ENCODE data around the gene RASGEF1B. TPM values are rescaled to one million over a fixed set of nuclear protein-coding genes. Genes with fewer than 3 reads are reported as not detected.

The RASGEF1B gene
- total RNA-seq, 1 donor from 2014 or later = 10.7 TPM

DNA sequence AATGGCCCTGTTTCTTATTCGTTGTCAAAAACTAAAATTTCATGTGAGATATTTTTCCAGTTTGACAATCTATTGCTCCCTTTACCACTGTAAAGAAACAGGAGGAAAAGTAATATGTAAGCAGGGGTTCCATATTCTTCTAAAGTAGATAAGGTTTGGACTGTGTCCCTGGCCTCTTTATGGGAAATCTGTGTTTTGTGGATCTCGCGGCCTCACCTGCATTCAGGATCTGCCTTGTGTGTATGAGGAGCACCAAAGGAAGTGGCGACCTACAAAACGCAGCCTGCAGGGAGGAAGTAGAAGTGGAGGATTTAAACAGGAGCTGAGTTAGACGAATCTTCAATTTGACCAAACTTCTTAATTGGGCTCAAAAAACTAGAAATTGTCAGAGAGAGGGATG, 67.0 kb downstream of the RASGEF1B start:
- no peak overlapping the region for H3K27ac Mint-ChIP-seq (ENCODE audit: unreplicated experiment)
- no peak overlapping the region for H3K4me3 Mint-ChIP-seq (ENCODE audit: unreplicated experiment)
- TF ChIP-seq, protein P1, sequence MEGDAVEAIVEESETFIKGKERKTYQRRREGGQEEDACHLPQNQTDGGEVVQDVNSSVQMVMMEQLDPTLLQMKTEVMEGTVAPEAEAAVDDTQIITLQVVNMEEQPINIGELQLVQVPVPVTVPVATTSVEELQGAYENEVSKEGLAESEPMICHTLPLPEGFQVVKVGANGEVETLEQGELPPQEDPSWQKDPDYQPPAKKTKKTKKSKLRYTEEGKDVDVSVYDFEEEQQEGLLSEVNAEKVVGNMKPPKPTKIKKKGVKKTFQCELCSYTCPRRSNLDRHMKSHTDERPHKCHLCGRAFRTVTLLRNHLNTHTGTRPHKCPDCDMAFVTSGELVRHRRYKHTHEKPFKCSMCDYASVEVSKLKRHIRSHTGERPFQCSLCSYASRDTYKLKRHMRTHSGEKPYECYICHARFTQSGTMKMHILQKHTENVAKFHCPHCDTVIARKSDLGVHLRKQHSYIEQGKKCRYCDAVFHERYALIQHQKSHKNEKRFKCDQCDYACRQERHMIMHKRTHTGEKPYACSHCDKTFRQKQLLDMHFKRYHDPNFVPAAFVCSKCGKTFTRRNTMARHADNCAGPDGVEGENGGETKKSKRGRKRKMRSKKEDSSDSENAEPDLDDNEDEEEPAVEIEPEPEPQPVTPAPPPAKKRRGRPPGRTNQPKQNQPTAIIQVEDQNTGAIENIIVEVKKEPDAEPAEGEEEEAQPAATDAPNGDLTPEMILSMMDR (IDR thresholded peaks at IDR 0.05; ENCODE audit: unreplicated experiment) = no peak
- H3K4me1 Mint-ChIP-seq (ENCODE audit: unreplicated experiment) = peaks cover 17% of the 10 kb centered on the region
- H3K27me3 Mint-ChIP-seq (ENCODE audit: unreplicated experiment) = peaks cover 8% of the 10 kb centered on the region
- no peaks in the 10 kb centered on the region for H3K9me3 Mint-ChIP-seq (ENCODE audit: unreplicated experiment)
- no peak for DNase-seq (ENCODE audit: low spot score)
- H3K36me3 Mint-ChIP-seq (ENCODE audit: low read depth, unreplicated experiment) = no peaks in the 10 kb centered on the region

DNA sequence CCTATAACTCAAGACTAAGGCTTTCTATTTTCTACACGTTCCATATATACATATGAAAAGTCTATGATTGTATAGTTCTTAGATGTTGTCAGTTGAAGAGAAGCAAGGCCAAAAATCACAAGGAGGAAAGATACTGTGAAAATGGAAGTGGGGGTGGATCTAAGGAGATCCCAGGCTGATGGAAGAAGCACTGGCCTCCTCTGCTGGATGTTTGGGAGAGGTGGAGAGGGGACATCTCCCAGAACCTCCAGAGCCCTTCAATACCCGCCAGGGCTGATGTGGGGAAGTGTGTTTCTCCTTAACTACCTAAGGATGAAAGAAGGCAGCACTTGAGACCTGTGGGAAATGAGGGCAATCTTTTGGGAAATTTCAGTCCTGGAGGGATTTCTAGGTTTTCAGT, 67.4 kb downstream of the RASGEF1B start:
- Mint-ChIP-seq H3K4me3 (ENCODE audit: unreplicated experiment) (no peak overlapping the region), H3K27ac (ENCODE audit: unreplicated experiment) (no peak overlapping the region), H3K27me3 (ENCODE audit: unreplicated experiment) (peaks cover 8% of the 10 kb centered on the region), H3K36me3 (ENCODE audit: low read depth, unreplicated experiment) (no peaks in the 10 kb centered on the region), H3K9me3 (ENCODE audit: unreplicated experiment) (no peaks in the 10 kb centered on the region), H3K4me1 (ENCODE audit: unreplicated experiment) (peaks cover 17% of the 10 kb centered on the region)
- TF ChIP-seq, protein P1 (IDR thresholded peaks at IDR 0.05; ENCODE audit: unreplicated experiment) = no peak
- DNase-seq (ENCODE audit: low spot score) = no peak

DNA sequence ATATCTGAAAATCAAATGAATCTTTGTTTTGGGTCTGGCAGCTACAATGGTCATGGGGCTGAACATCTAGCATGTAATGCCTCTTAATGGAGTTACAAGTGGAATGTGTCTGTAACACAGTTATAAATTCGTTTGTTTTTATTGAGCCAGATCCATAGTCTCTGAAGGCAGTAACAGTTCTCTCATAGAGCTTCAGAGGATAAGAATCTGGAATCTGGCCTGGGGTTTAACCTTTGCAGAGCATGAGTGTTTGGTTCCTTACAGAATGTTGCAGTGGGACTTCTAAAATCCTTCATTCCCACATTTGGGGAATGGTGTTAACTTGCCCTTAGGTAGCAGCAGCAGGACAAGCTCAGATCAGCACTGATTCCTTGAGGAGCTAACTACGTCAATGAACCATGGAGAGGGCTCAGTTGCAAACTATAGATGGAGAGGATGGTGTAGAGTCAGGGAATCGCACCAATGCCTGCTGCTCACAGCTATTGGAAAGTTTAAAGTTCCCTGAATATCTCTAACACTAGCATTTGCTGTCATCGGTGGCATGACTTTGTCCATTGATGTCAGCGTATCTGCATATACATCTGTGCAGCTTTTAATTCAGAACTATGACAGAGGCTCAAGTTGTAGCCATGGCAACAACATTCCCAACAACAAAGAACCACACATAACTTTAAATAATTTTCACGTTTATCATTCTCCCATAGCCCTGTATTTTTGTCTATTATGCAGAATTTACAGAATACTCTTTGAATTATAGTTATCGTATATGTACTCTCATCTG, 72.2 kb downstream of the RASGEF1B start:
- no peak for DNase-seq (ENCODE audit: low spot score)
- H3K36me3 Mint-ChIP-seq (ENCODE audit: low read depth, unreplicated experiment) = no peaks in the 10 kb centered on the region
- H3K27me3 Mint-ChIP-seq (ENCODE audit: unreplicated experiment) = peaks cover 8% of the 10 kb centered on the region
- no peak overlapping the region for H3K27ac Mint-ChIP-seq (ENCODE audit: unreplicated experiment)
- H3K4me3 Mint-ChIP-seq (ENCODE audit: unreplicated experiment) = no peak overlapping the region
- no peaks in the 10 kb centered on the region for H3K9me3 Mint-ChIP-seq (ENCODE audit: unreplicated experiment)
- TF ChIP-seq, protein P1 (IDR thresholded peaks at IDR 0.05; ENCODE audit: unreplicated experiment) = no peak
- peaks cover 4% of the 10 kb centered on the region for H3K4me1 Mint-ChIP-seq (ENCODE audit: unreplicated experiment)

DNA sequence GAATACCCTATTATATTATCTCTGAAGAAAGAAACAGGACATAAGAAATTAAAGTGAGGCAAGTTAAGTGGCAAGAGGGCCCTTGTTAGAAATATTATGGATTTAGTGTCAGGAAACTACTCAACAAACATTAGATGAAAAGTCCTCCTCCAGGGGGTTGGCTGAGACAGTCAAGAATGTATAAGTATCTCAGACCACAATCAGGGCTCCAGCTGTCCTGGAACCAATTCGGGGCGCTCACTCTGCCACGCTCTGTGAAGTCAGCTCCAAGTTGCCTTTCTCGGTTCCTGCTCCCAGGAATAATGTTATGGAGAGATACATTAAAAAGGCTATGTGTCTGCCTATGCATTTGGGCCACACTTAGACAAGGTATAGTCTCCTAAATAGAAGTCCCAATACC, 73.3 kb downstream of the RASGEF1B start:
- no peak overlapping the region for H3K4me3 Mint-ChIP-seq (ENCODE audit: unreplicated experiment)
- no peaks in the 10 kb centered on the region for H3K36me3 Mint-ChIP-seq (ENCODE audit: low read depth, unreplicated experiment)
- no peak for DNase-seq (ENCODE audit: low spot score)
- TF ChIP-seq, protein P1 (IDR thresholded peaks at IDR 0.05; ENCODE audit: unreplicated experiment) = no peak
- H3K4me1 Mint-ChIP-seq (ENCODE audit: unreplicated experiment) = peaks cover 4% of the 10 kb centered on the region
- H3K27me3 Mint-ChIP-seq (ENCODE audit: unreplicated experiment) = peaks cover 5% of the 10 kb centered on the region
- H3K27ac Mint-ChIP-seq (ENCODE audit: unreplicated experiment) = no peak overlapping the region
- H3K9me3 Mint-ChIP-seq (ENCODE audit: unreplicated experiment) = no peaks in the 10 kb centered on the region

DNA sequence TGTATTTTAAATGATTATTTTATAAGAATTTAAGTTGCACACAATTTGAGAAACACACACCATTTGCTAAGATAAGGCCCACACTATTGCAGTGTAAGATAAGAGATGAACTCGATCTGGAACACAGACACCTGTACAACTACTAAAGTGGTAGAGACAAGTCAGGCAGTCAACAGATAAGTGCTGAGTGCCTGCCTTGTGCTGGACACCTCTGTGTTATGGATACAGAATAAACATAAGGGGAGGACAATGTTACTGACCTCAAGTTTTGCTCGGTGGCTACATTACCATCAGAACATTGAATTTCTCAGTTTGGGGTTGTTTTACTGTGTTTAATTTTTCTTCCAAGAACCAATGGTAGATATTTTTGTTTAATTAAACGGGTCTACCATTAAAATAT, 74.1 kb downstream of the RASGEF1B start:
- no peaks in the 10 kb centered on the region for H3K9me3 Mint-ChIP-seq (ENCODE audit: unreplicated experiment)

More for the DNA sequence above, 74.1 kb downstream of the RASGEF1B start:
- Mint-ChIP-seq H3K4me1 (ENCODE audit: unreplicated experiment) (peaks cover 4% of the 10 kb centered on the region), H3K27me3 (ENCODE audit: unreplicated experiment) (no peaks in the 10 kb centered on the region), H3K27ac (ENCODE audit: unreplicated experiment) (no peak overlapping the region), H3K4me3 (ENCODE audit: unreplicated experiment) (no peak overlapping the region), H3K36me3 (ENCODE audit: low read depth, unreplicated experiment) (no peaks in the 10 kb centered on the region)
- TF ChIP-seq, protein P1 (IDR thresholded peaks at IDR 0.05; ENCODE audit: unreplicated experiment) = no peak
- DNase-seq (ENCODE audit: low spot score) = no peak

Measured in endothelial cell (in vitro differentiated cells).